OCI-M1 (cell line): ENCODE measurements around the gene NPM1.
"Not testable (repeated sequence)": the region's sequence is repeated elsewhere in the genome, so short reads cannot be mapped to it uniquely, and the experiment has no call there.

Experiments used
- DNase-seq: peaks from one replicate; lab custom pipeline; 2025; lab: John Stamatoyannopoulos, UW

The NPM1 gene

GRCh38 chr5:171386006-171386671 lies 1.5 kb upstream of the NPM1 start:
- DNase-seq, result no peak

GRCh38 chr5:171386861-171387344 lies 746 bp upstream of the NPM1 start:
- DNase-seq, result no peak

GRCh38 chr5:171387970-171388815 lies 544 bp downstream of the NPM1 start:
- peak; percentile 89 for DNase-seq

- DNase-seq, result no peak
Measured at GRCh38 chr5:171388816-171389168, 1.1 kb downstream of the NPM1 start.

- DNase-seq, result no peak
Measured at GRCh38 chr5:171390883-171391677, 3.4 kb downstream of the NPM1 start.

- no peak for DNase-seq
Measured at GRCh38 chr5:171391996-171392577, 4.4 kb downstream of the NPM1 start.

GRCh38 chr5:171392585-171393159 lies 5.0 kb downstream of the NPM1 start:
- no peak for DNase-seq

GRCh38 chr5:171395042-171395441 lies 7.4 kb downstream of the NPM1 start:
- no peak for DNase-seq

GRCh38 chr5:171396583-171396982 lies 8.9 kb downstream of the NPM1 start:
- DNase-seq, result not testable (repeated sequence)

- DNase-seq, result no peak
Measured at GRCh38 chr5:171397190-171397589, 9.5 kb downstream of the NPM1 start.

- no peak for DNase-seq
Measured at GRCh38 chr5:171397599-171397998, 9.9 kb downstream of the NPM1 start.

GRCh38 chr5:171398660-171399059 lies 11.0 kb downstream of the NPM1 start:
- not testable (repeated sequence) for DNase-seq

- no peak for DNase-seq
Measured at GRCh38 chr5:171400169-171400568, 12.5 kb downstream of the NPM1 start.

GRCh38 chr5:171401167-171401947 lies 13.7 kb downstream of the NPM1 start:
- no peak for DNase-seq

GRCh38 chr5:171402751-171403150 lies 15.1 kb downstream of the NPM1 start:
- DNase-seq, result not testable (repeated sequence)

GRCh38 chr5:171405615-171406014 lies 18.0 kb downstream of the NPM1 start:
- peak; percentile 49 for DNase-seq

GRCh38 chr5:171407234-171407633 lies 19.6 kb downstream of the NPM1 start:
- no peak for DNase-seq

GRCh38 chr5:171409164-171410136 lies 21.8 kb downstream of the NPM1 start:
- peak; percentile 68 for DNase-seq

GRCh38 chr5:171410181-171410580 lies 22.5 kb downstream of the NPM1 start:
- no peak for DNase-seq

- no peak for DNase-seq
Measured at GRCh38 chr5:171412186-171412585, 24.5 kb downstream of the NPM1 start.
